GM21381 (cell line): ENCODE data around the gene UBASH3B.
"Not testable (repeated sequence)": the region's sequence is repeated elsewhere in the genome, so short reads cannot be mapped to it uniquely, and the experiment has no call there.

Experiments used
- ATAC-seq: cut with Tn5 transposase; IDR thresholded peaks from one replicate; pipeline ENCODE4 v1.9.1; 2021; ENCODE audit warnings: mild to moderate bottlenecking, moderate library complexity; ENCODE audit not compliant: unreplicated experiment

Gene UBASH3B

GRCh38 chr11:122843281-122844141, 188.0 kb downstream of the UBASH3B start:
- ATAC-seq: peak; percentile 69

GRCh38 chr11:122847466-122847865, 191.9 kb downstream of the UBASH3B start:
- ATAC-seq: no peak

GRCh38 chr11:122848186-122848585, 192.7 kb downstream of the UBASH3B start:
- no peak for ATAC-seq

- no peak for ATAC-seq
Measured at GRCh38 chr11:122850076-122850631, 194.6 kb downstream of the UBASH3B start.

- peak; percentile 60 for ATAC-seq
Measured at GRCh38 chr11:122851366-122851966, 195.9 kb downstream of the UBASH3B start.

- no peak for ATAC-seq
Measured at GRCh38 chr11:122852074-122852795, 196.7 kb downstream of the UBASH3B start.

GRCh38 chr11:122852796-122853160, 197.3 kb downstream of the UBASH3B start:
- no peak for ATAC-seq

GRCh38 chr11:122853261-122853660, 197.7 kb downstream of the UBASH3B start:
- ATAC-seq: no peak

GRCh38 chr11:122853971-122854446, 198.5 kb downstream of the UBASH3B start:
- no peak for ATAC-seq

GRCh38 chr11:122861631-122862030, 206.1 kb downstream of the UBASH3B start:
- ATAC-seq: no peak

- no peak for ATAC-seq
Measured at GRCh38 chr11:122862091-122862490, 206.6 kb downstream of the UBASH3B start.

- not testable (repeated sequence) for ATAC-seq
Measured at GRCh38 chr11:122863154-122863553, 207.6 kb downstream of the UBASH3B start.

GRCh38 chr11:122863704-122864326, 208.3 kb downstream of the UBASH3B start:
- ATAC-seq: no peak
